HG02852 (cell line): ENCODE data around the gene ZNF593.

Source experiments
- ATAC-seq: cut with Tn5 transposase; IDR thresholded peaks from one replicate; pipeline ENCODE4 v1.9.1; 2021; ENCODE audit warnings: mild to moderate bottlenecking, moderate library complexity; ENCODE audit not compliant: unreplicated experiment

Gene ZNF593

DNA sequence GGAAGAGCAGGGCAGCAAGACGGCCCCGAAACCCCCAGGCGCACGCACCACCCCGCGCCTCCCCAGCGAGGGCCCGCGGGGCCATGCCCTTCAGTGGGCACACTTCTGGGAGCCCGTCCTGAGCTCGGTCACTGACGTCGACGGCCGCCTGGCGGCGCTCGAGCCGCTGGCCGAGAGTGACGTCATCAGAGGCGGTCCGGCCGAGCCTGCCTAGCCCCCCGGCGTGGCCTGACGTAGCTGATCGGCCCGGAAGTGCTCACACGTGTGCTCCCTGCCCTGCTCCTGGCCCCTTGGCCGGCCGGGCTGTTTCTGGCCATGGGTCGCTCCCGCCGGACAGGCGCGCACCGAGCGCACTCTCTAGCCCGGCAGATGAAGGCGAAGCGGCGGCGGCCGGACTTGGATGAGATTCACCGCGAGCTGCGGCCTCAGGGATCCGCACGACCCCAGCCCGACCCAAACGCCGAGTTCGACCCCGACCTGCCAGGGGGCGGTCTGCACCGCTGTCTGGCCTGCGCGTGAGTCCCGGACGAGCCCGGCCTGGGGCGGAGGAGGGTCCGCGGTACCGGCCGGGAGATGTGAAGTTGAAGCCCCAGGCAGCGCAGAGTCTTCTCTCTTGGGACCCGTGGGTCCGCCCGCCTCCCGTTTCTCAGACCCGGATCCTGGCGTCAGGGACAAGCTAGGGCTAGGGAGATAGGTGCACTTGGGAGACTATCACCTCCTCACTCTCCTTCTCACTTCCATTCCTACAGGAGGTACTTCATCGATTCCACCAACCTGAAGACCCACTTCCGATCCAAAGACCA lies at the start of gene ZNF593:
Gene ZNF593, plus strand, starts transcription at position 240 of the 803 bp plus-strand sequence. Its CDS starts 76 bp downstream, at position 316.
- peak; percentile 92 for ATAC-seq

GRCh38 chr1:26121854-26122773 lies 47.6 kb upstream of the ZNF593 start:
- ATAC-seq: no peak

DNA sequence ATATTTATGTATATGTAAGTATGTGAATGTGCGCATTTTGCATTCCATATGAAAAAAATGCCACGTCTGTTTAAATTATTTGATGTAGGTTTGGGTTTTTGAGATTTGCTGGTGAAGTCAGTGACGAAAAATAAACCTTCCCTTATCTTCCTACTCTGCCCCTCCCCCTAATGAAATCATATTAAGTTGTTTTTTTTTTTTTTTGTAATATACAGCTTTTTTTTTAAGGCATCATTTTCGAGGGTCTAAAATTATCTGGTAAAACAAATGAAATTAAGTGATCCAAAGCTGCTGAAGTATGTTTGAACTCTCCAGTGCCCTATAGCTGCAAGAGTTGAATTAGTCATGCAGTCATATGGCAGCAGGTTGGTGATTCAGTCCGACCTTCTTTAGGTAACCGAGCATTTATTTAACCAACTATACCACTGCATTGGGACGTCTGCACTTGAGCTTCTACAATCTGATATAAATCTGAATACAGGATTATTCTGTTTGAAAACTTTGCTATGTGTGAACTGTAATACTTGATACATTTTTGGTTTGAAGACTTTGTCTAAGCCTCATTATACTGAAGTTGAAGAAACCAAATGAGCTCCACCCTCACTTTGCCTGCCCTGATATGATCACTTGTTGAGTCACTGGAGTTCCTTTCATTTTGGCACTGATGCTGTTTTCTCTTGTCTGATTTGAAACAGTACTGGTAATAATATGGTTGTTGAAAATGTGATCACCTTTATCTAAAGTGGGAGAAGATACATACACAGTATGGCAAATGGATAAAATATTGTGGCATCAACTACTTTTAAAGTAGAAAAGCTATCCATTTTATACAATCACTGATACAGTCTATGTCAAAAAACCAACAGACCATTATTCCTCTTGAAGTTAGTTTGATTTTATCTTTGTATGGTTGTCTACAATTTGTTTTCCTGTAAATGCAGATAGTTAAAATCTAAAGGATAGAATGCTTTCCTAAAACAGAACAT lies 46.4 kb upstream of the ZNF593 start:
- ATAC-seq: no peak

GRCh38 chr1:26124418-26125331 lies 45.0 kb upstream of the ZNF593 start:
- ATAC-seq: no peak

DNA sequence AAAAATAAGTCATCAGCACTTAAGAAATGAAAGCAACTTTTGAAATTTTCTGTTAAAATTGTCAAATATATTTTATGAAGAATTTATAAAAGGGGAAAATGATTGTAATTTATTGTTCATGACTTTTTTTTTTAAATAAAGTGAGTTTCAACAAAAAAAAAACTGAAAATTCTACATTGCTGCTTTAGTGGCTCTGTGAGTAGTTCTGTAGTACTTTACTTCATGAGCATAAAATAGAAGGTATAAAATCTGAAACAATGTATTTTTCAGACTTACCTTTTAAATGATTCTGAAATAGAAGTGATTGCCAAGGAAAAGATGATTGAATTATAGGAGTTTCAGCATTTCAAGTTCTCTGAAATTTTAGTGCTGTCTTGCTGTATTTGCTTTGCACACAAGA lies 44.3 kb upstream of the ZNF593 start:
- no peak for ATAC-seq

DNA sequence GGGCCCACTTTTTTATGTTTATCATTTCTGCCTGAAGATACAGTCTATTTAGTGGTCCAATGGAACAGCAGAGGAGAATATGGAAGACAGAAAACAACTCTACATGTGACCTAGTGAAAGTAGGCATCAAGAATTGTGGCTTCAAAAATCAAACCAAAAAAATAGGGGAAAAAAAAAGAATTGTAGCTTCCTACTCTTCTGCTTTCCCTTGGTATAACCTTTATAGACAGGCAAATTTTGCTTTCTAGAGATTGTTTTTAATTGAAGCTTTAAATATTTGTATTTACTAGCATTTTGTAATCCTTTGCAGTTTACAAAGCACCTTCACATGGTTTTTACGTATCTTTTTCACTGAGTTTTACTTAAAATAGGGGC lies 43.8 kb upstream of the ZNF593 start:
- ATAC-seq: no peak

GRCh38 chr1:26126321-26127084 lies 43.2 kb upstream of the ZNF593 start:
- no peak for ATAC-seq

DNA sequence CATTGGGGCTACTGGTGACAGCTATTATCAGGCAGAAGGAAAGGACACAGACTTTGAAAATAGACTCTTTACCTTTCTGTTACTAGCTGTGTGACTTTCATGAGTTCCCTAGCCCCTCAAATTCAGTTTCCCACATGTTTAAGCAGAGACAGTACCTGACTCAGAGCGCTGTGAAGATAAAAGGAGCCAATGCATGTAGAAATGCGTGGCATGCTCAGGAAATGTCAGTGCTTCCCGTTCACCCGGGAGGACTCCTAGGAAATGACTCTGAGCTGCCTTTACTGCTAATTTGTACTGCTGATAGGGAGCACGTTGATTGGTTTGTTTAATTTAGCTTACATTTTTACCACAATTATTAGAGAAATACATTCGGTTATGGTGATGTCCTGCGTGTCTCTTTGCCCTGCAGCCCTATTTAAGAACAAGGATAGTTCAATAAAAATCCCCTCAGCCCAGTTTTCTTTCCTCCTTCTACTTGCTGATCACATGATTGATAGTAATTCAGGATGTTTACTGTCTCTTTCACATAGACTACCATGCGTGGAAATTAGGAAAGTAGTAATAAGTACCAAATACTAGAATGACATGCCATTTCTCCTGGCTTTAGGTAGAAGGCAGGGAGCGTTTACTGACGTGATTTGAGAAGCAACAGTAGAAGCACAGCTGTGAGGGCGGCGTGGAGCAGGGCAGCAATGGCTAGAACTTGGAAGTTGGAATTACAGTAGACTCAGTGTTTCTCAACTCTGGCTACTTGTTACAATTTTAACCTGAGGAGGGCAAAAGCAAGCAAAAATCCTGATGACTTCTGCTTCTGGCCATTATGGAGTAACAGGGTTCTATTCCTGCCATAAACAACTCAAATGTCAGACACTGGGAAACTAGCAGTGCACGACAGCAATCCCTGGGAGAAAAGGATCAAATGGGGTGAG lies 42.2 kb upstream of the ZNF593 start:
- ATAC-seq: no peak

DNA sequence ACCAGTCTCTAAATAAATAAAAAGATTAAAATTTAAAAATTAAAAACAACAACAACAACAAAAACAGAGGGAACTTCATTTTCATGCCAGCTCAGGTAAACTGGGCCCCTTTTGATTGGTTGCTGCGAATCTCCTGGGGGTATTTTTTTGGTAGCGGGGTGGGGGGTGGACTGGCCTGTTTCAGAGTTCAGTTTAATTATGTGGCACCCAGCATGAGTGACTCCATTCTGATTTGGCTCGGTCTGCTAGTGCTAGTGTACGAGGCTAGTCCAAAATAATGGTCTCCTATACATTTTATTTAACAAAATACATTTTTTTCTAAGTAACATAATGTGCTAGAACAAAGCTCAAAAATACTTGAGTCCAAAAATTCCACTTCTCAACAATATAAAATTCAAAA lies 39.9 kb upstream of the ZNF593 start:
- no peak for ATAC-seq

GRCh38 chr1:26130695-26131094 lies 39.0 kb upstream of the ZNF593 start:
- no peak for ATAC-seq

DNA sequence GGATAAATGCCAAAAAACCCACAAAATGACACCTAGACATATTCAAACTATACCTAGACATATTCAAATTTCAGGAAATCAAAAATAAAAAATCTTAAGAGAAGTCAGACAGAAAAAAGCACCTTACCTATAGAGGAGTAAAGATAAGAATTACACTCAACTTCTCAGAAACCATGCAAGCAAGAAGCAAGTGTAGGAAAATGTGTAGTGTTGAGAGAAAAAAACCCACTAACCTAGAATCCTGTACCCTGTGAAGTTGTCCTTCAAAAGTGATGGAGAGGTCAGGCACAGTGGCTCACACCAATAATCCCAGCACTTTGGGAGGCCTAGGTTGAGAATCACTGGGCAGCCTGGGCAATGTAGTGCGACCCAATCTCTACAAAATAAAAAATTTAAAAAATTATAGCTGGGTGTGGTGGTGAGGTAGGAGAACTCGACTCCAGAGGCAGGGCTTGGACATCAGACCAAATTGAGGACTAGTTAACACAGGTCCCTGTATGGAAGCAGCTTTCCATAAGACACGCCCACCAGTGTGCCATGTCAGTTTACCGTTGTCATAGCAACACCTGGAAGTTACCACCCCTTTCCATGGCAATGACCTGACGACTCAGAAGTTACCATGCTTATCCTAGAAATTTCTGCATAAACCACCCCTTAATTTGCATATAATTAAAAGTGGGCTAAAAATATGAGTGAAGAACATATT lies 37.4 kb upstream of the ZNF593 start:
- no peak for ATAC-seq

DNA sequence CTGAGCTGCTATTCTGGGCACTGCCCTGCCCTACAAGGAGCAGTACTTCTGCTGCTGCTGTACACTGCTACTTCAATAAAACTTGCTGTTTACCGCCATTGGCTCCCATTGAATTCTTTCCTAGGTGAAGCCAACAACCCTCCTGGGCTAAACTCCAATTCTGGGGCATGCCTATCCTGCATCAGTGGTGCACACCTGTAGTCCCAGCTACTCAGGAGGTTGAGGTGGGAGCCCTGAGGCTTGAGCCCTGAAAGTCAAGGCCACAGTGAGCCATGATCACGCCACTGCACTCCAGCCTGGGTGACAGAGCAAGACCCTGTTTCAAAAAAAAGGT lies 36.9 kb upstream of the ZNF593 start:
- ATAC-seq: no peak

- no peak for ATAC-seq
Measured at GRCh38 chr1:26134466-26134865, 35.2 kb upstream of the ZNF593 start.

DNA sequence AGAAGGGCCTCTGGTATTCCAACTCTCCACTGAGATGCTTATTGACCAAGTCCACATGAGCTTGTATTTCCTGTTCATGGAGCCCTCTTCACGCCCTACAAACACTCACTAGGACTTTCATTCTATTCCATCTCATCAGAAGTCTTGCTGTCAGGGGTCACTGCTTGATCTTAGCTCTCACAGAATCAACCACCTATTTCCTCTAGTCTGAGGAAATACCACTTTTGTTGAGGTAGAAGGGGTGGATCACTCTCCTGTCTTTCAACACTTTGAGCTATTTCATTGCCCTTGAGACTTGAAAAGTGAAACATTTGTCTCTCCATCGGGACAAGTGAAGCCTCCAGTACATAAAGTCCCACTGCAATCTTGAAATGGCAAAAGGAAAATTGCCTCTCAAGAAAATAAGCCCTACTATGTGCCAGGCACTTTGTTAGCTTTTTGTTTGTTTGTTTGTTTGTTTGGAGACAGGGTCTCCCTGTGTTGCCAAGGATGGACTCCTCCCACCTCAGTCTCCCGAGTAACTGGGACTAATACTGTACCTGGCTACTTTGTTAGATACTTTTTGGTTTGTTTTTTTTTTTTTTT lies 30.6 kb upstream of the ZNF593 start:
- ATAC-seq: no peak

GRCh38 chr1:26142159-26142558 lies 27.5 kb upstream of the ZNF593 start:
- ATAC-seq: no peak

- ATAC-seq: no peak
Measured at GRCh38 chr1:26145041-26145959, 24.4 kb upstream of the ZNF593 start.
